GM12874 (cell line): Measurements from ENCODE around the gene RHOF.

Source experiments
- TF ChIP-seq, protein P1 (sequence below): IDR thresholded peaks from 2 replicates; pipeline ENCODE4 v1.5.1; 2011; ENCODE audit warnings: low read depth, mild to moderate bottlenecking, control low read depth, low read length, moderate library complexity; ENCODE audit not compliant: insufficient read depth

The RHOF gene

DNA sequence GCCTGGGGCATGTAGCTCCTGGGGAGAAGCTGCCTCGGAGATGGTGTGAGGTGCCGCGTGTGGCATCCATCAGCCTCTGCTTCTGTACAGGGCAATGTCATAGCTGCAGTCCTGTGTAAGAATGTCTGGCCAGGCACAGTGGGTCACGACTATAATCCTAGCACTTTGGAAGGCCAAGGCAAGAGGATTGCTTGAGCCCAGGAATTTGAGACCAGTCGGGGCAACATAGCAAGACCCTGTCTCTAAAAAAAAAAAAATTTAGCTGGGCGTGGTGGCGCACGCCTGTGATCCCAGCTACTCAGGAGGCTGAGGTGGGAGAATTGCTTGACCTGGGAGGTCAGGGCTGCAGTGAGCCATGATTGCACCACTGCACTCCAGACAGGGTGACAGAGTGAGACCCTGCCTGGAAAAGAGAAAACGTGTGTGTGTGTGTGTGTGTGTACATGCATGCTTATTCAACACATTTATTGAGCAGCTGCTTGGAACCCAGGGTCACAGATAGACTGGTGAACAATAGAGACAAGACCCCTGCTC, 24.1 kb downstream of the RHOF start:
- TF ChIP-seq, protein P1, sequence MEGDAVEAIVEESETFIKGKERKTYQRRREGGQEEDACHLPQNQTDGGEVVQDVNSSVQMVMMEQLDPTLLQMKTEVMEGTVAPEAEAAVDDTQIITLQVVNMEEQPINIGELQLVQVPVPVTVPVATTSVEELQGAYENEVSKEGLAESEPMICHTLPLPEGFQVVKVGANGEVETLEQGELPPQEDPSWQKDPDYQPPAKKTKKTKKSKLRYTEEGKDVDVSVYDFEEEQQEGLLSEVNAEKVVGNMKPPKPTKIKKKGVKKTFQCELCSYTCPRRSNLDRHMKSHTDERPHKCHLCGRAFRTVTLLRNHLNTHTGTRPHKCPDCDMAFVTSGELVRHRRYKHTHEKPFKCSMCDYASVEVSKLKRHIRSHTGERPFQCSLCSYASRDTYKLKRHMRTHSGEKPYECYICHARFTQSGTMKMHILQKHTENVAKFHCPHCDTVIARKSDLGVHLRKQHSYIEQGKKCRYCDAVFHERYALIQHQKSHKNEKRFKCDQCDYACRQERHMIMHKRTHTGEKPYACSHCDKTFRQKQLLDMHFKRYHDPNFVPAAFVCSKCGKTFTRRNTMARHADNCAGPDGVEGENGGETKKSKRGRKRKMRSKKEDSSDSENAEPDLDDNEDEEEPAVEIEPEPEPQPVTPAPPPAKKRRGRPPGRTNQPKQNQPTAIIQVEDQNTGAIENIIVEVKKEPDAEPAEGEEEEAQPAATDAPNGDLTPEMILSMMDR: no peak

DNA sequence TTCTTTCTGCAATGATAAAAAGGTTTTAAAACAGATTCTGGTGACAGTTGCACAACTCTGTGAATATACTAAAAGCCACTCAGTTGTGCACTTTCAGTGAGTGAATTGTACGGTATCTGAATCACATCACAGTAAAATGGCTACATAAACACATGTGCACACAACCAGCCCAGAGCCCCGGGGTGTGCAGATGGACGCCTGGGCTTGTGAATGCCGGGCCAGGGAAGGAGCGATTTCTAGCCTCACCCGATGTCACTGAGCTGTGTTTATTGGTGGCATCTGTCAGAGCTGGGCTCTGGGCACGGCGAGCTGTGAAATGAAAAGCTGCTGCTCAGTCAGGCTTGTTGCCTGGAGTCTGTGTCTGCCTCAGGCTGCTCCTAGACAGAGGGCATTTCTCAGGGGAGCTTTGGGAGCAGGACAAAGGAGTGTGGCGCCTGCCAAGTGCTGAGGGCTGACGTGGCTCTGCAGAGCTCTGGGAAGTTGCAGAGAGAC, 25.9 kb downstream of the RHOF start:
- TF ChIP-seq, protein P1: no peak

DNA sequence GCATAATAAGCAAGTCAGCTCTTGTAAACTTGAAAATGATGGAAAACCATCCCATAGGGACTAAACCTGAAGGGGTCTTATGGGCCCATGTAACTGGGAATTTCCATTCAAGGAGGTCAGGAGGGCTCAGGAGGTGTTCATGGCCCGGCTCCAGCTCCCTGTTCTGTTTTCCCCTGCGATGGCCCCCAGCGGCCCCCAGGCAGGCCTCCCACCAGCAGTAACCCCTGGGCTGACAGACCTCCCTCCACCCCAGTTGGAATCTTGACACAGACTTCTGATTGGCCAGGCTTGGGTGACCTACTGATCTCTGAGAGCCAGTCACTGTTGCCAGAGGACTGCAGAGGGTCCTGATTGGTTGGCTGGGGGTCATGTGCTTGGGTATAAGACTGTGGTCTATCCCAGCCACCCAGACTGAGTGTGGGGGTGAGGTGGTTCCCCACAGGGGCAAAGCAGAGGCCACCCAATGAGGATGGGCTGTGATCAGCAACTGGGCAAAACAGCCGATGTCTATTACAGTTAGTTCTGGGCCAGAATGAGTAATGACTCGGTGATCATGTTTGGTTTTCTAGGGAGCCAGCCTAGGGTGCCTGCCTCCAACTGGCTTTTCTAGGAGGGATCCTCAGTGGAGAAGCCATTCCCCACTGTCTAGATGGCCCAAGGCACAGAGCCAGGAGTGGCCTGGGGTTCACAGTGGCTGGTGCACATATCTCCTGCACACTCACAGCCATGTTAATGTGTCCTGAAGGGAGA, 27.0 kb downstream of the RHOF start:
- TF ChIP-seq, protein P1: no peak

DNA sequence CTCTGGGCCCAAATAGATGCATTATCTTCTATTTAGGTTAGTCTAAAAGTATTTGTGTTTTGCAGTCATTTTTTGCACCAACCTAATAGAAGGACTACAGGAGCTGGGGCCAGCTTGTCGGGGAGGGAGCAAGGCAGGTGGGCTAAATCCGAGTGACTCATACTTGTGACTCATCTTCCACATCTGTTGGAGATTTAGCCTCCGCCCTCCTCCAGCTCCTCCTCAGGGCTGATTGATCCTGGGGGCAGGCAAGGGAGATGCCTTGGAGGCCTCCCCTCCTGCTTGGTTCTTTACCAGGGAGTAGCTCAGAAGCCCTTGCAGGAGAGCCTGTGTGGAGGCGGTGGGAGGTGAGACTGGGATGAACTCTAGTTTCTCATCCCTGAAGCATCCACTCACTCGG, 27.9 kb downstream of the RHOF start:
- TF ChIP-seq, protein P1: no peak

DNA sequence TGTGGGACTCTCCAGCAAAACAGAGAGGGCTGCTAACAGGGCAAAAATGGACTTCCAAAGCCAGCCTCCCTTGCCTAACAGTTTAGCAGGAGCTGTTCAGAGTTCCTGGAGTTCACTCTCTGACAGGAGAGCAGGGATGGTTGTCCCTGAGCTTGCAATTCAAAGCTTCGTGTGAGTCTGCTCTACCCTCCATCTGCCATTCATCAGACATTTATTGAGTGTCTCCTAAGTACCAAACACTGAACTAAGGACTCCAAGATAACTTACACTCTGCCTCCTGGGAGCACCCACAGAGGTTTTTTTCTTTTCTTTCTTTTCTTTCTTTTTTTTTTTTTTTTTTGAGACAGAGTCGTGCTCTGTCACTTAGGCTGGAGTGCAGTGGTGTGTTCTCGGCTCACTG, 28.7 kb downstream of the RHOF start:
- TF ChIP-seq, protein P1: no peak

DNA sequence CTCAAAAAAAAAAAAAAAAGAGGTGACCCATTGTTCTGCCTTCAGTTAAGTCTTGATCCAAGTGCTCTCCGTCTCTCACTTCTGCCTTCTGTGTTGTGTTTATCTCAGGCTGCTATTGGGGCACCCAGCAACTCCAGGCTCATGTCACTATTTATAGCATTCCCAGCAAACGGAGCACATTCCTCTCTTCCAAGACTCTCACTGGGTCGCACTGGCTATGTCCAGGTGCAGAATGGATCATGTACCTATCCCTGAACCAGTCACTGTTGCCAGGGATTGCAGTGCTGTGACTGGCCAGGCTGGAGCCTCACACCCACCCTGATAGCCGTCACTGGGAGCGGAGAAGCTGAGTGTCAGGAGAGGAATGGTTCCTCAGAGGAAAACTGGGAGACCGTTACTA, 31.2 kb downstream of the RHOF start:
- TF ChIP-seq, protein P1: no peak

DNA sequence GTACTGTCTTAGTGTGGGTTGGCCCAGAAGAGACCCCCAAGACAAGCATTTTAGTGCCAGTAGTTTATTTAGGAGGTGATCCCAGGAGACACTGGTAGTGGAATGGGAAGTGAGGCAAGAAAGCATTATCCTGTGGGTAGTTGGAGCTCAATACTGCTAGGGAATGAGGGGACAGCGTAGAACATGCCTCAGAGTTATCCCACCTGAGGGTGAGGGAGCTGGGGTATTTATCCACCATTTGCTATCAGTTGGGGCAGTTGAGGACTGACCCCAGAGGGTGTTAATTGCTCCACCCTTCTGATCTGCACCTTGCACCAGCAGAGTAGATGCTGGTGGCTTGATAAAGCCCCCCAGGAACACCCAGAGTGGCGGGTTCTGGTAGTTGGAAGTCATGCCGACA, 37.9 kb downstream of the RHOF start:
- TF ChIP-seq, protein P1: no peak
